HG03196 (cell line): ENCODE data around the gene IGF1R.

Source experiments
- ATAC-seq: cut with Tn5 transposase; IDR thresholded peaks from one replicate; pipeline ENCODE4 v1.9.1; 2021; ENCODE audit not compliant: unreplicated experiment

Gene IGF1R

DNA sequence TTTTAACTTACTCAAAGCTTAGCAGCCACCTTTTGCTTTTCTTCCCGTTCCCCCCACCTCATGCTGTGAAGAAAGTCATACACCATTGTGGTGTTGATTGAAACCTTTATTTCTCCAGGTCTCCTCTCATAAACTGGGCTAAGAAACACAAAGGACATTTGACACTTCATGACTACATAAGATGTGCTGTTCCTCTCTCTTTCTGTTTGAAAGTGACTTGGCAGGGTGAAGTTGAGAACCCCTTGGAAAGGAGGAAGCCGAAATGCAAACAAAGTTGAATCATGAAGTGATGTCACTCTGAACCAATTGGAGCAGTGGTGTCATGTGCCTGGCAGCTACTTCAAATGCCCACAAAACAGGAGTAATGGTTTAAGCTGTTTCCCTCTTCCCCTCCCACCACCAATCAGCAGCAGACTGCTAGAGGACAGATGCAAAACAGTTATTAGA is 174.7 kb downstream of the IGF1R start:
- ATAC-seq: no peak

DNA sequence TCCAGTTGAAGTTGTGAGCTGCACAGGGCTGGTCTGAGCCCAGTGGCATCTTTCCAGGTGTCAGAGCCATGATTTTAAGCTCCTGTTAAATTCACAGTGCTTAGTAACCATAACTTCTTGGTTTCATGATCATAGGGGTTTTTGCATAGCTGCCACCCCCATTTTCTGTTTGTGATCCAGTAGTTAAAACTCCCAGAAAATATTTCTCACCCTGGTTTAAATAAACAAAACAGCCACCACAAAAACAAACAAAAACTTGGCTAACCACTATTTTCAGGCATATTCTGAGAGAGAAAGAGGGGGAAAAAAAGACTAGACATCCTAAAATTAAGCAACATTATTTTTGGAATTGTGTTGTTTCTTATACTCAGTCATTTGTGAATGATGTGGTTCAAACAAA is 175.3 kb downstream of the IGF1R start:
- no peak for ATAC-seq

DNA sequence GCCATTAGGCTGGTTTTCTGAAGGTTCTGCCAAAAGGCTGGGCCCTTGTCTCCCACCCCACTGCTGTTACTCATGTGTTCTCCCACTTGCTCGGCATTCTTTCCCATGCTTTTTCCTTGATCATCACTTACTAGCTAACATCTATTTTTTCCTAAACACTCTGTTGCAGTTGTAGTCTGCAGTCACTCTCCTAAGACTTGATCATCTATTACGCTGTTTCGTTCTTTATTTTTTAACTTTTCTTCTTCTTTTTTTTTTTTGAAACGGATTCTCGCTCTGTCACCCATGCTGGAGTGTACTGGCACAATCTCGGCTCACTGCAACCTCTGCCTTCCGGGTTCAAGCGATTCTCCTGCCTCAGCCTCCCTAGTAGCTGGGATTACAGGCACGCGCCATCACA is 176.3 kb downstream of the IGF1R start:
- ATAC-seq: no peak

DNA sequence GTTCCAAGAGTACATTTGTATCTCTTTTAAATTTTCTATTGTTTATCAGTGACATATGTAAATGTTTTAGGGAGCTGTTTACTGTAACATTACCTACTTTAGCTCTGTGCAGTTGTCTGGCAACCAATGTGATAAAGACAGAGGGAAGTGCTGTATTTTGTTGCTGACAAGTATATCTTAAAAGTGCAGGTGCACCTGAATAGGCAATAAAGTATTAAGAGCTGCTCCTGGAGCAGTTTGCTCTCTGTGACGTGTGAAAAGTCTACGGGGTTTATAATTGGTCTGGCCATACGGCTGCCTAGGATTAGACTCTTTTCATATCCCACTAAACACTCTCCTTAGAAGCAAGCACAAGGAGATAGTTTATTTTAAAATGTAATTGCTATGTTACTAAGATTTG is 178.3 kb downstream of the IGF1R start:
- ATAC-seq: no peak

DNA sequence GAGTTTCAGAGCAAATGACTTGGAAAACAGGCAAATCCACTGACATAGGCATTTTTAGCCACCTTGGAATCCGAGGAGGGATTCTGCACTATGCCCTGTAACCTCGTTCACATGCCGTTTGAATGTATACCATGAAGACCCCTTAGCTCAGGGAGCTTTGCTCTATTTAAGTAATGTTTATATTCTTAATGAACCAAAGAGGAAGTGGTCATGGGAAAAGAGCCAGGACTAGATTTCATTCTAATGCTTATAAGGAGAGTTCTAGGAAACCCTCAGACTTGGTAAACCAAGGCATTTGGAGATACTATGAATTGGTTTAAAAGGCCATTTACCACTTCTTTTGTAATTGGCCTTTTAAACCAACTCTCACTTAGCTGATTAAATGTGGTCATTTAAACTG is 178.9 kb downstream of the IGF1R start:
- ATAC-seq: no peak

DNA sequence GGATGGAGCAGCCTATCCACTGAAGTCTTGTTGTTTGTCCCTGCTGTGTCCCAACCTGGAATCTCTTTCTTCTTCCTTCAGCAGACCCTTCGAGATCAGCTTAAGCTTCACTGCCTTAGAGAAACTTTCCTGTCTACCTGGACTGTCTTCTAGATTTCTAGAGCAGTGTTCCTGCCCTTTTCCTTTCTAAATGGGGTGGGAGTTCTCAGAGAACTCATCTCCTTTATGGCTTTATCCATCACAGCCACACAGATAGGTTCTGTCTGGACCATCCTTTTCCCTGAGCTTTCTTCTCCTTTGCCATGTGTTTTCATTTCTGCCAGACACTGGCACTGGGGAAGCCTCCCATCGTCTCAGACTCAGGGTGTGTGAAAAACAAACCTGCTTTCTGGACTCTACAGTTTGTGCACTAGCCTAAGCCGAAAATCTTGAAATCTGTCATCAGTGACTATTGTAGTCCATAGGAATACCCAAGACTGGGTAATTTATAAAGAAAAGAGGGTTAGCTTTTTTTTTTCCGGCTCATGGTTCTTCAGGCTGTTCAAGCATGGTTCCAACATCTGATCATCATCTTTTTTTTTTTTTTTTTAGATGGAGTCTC is 181.8 kb downstream of the IGF1R start:
- ATAC-seq: no peak

DNA sequence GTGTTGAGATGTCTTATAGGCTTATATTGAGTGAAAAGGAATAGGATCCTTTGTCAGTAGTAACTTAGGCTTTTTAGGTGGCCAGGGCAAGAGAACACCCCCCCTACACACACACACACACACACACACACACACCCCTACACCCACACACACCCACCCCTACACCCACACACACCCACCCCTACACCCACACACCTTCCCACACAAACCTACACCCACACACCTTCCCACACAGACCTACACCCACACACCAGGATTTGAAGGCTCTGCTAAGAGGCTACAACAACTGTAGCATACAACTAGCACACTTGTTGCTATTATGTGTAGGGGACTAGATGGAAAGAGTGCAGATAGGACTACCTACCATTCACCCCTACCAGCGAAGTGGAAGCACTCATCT is 186.6 kb downstream of the IGF1R start:
- no peak for ATAC-seq

DNA sequence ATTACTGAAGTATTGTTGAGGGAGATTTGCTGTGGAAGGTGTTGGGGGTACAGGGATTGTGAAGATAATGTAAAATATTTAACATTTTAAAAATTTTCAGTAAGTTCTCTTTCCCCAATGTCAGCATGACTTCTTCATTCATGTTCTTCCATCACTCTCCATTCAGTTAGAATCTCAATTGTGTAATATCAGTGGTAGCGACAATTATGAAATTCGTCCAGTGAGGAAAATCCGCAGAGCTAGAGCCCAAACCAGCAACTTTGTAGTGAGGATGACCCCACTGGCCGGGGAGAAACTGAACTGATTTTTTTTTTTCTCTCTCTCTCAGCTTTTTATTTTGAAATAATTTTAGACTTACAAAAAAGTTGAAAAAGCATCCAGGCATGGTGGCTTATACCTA is 187.5 kb downstream of the IGF1R start:
- ATAC-seq: no peak

DNA sequence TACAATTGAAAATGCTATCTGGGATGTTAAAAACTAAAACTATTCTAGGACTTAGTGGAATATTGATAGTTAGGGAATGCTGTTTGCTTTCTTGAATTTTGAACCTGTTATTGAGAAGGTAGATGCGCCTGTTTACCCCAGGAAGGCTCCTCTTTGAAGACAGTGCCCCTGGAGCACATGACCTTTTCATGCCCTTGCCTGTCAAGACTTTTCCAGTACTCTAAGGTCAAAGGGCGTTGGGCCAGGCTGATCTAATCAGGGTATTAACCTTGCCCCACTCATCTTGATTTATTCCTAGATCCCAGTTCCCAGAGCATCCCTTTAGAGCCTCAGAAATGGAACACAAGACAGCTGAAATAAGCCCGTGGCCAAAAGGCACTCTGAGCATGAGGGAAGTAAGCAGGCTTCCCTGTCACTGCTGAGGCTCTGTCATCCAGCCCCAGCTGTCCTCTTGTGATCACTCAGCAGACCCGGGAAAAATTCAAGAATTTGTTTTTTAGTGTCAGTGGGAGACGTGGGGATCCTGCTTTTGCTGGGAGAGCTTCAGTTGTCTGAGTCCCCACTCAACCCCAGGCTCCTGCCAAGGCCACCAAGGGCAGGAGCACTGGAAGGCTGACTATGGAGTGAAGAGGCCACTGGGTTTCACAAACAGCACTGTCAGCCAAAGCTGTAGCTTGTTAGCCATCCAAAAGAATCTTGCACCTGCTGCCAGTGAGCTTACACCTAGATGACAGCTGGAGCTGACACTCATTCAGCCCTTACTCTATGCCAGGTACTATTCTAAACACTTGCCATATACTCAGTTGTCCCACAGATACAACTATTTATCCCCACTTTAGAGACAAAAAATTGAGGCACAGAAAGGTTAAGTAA is 190.3 kb downstream of the IGF1R start:
- ATAC-seq: no peak

DNA sequence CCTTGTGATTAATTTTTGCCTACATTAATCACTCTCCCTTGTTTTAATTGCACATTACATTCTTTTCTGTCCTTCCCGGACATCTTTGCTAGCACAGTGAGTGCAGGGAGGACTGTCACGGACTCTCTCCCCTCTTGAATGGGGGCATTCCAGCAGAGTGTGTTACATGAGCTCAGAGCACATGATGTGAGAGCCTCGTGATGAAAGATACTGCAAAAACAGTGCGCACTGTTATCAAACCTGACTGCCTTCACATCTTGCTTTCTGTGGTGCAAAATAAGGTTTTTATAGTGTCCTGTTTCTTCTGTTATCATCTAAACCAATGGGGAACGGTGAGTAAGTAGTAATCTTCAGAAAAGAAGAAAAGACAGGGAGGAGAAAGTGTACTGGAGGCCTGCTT is 191.7 kb downstream of the IGF1R start:
- no peak for ATAC-seq

DNA sequence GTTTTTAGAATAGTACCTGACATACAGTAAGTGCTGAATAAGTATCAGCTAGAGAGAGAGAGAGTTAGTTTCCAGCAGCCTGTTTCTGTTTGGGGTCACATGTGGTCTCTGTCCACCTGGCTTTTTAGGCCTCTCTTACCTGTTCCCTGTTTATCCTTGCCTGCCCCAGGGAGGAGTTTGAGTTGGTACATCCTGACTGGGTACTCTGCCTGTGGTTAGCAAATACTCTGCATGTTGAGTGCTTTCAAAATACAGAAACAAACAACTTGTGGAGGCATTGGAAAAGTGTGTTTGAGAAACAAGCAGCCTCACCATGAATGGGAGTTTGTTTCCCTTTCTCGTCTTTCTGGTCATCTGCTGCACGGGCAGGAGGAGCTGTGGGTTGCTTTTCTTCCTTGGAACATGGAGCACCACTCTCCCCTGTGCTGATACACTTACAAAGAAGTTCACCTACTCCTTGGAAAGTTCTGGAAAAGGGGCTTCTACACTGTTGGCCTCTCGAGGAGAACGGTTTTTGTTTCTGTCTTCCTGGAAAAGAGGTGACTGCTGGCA is 193.2 kb downstream of the IGF1R start:
- no peak for ATAC-seq

DNA sequence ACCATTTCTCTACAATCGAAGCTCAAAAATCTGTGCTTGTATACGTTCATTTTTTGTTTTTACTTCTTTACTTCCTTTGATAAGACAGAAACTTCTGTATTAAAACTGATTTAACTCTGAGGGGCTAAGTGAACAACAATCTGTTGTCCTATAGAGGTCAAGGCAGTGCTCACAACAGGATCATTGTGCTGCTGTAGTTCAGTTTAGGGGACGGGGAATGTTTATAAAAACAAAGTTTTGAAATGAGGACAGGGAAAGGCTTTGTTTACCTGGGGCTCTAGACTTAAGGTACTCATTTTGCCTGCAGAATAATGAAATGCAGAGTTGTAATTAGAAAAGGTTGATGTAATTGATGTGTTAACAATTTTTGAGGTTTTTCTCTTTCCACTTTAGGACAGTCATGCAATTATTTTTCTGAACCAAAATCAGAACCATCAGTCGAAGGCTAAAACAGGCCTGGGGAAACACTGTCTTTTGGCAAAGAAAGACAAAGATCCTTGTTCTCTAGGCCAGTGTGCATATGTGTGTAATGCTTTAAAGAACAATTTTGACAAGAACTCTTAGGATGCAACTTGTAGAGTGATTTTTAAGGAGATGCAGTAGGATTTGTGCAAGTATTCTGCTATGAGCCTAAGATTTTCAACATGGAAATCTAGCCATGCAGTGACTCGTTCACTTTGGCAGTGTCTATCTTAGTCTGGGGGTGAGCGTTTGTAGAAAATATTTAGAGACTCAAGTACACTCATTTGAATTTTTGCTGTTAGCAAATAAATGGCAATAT is 194.0 kb downstream of the IGF1R start:
- ATAC-seq: no peak

DNA sequence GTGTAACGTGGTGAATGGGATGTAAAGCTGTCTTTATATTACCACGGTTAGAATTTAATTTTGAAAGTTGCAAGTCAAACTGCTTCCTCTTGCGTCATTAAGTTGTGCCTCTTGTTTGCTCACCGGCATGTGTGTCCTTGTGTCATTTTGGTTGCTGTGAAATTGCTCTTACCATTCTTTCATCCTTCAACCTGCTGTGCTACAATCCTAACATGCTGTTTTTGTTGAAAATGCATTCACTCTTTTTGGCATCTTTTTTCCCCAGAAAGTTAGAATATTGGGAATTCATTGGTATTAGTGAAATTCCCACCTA is 194.6 kb downstream of the IGF1R start:
- ATAC-seq: no peak

DNA sequence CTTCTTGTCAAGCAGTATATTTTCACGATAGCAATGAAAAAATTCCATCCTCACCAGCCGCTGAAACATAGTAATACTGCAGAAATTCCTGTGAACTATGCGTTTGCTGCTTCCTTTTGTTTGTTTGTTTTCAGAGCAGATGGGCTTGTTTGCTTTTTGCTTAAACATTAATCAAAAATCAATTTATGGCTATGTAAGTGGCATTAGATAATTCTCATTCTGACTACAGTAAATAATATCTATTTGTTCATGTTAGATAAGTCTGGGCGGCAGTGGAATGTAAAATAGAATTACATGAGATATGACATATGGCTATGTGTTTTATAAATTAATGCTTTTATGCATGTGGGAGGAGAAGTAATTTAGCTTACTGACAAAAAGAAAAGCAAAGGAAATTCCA is 195.5 kb downstream of the IGF1R start:
- no peak for ATAC-seq

DNA sequence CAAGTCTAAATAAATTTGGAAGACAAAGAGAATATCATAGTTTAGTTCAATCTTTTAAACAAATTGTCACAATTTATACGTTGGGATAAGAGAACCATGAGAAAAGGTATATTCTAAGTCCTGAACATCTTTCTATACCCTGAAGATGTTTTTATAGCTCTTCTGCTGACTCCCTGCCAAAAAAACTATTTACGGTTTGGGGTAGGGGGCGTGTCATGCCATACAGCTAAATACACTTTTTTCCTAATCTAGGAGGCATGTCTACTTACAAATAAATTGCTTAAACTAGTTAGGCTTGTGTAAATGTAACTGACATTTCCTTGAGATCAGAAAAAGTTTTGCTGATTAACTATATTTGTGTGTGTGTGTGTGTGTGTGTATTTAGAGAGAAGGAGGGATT is 195.9 kb downstream of the IGF1R start:
- no peak for ATAC-seq

DNA sequence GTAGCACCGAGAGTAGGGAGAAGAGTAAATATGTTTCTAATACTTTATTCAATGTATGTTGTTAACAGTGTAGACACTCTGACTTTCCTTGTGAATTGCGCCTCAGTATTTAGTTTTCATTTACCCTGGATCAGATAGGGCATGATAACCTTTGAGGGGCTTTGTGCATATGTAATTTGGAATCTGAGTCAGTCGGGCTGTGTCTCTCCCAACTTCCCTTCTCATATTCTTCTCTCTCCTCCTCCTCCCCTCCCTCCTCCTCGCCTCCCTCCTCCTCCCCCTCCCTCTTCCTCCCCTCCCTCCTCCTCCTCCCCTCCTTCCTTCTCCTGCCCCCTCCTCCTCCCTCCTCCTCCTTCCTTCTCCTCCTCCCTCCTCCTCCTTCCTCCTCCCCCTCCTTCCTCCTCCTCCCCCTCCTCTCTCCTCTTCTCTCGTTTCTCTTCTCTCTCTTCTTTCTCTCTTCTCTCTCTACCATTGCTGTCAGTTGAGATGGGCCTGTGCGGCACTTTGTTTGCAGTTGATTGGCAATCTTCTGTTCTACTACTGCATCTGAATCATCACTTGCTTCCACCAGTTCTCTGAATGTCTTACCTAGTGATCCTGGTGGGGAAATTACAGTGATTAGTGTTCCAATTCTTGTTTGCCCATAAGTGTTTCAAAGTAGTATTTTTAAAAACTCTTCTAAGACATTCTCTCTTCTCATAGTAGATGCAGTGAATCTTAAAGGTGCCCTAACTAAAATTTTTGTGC is 197.0 kb downstream of the IGF1R start:
- no peak for ATAC-seq

DNA sequence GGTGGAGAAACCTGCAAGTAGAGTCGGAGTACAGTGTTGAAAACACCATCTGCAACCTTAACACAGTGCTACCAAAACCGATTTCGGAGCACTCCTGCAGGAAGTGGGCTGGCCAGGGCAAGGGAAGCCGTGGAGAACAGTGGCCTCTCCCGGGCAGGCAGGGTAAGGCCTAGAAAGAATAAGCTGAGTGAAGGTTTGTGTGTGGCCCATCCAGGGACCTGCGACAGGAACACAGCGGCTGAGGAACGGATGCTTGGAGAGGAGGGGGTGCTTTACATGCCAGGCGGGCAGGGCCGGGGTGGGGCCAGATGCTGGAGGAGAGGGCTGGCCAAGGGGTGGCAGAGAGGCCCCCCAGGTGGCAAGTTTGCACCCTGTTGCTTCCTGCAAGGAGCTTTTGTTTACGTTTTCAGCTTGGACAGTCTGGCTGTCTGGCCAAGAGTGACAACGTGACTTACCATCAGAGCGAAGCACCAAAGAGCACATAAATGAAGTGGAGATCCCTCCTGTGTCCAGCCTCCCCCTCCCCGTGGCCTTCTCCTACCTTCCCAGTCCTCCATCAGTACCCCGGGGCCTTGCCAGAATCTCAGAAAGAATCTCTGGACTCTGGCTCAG is 202.7 kb downstream of the IGF1R start:
- peak; percentile 43 for ATAC-seq

DNA sequence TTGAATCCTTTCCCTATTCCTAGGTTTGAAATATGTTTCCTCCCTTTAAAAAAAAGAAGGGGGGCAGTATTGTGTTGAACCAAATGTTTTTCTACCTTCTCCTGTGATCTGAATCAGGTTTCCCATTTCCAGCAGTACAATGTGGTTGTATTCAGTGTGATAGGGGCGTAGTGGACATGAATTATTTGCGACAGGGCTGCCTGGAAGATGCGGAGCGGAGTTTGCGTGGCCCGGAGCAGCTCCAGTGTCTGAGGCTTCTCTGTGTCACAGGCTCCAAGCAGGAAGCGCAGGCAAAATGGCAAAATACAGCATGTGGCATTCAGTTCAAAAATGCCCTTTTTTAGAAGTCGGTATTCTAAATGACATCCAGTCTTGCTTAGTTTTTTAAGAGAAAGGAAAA is 204.8 kb downstream of the IGF1R start:
- ATAC-seq: no peak

DNA sequence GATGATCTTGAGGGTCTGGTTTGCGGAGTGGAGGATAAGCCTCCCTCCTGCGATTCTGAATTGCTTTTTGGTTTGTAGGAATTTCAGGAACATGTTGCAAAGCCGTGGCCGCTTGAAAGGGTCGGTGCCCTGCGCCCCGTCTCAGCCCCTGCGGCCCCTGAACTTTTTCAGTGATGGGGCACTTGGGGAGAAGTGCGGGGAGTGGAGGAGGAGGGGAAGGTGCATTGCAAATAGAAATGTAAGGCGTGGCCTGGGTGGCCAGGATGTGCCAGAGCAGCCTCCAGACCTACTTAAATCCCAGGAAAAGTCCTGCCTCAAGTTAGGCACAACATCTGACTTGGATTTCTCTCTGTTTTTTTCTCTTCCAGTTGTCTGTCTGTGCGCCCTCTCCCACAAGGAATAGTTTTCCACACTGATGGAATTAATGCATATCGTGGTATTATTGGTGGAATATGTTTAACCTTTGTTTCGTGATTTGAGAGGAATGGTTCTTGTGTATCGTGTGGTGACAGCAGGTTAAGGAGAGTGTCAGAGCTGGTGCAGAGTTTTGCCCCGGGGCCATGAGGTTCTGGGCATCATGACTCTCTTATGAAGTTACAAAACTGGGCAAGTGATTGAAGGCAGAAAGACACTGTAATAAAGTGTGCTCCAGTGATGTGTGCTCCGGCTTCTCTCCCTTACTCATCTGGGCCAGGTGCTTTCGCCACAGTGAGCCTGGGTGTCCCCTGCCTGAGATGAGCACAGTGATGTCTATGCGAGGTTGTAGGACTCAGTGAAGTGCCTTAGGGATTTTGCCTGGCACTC is 205.5 kb downstream of the IGF1R start:
- no peak for ATAC-seq

DNA sequence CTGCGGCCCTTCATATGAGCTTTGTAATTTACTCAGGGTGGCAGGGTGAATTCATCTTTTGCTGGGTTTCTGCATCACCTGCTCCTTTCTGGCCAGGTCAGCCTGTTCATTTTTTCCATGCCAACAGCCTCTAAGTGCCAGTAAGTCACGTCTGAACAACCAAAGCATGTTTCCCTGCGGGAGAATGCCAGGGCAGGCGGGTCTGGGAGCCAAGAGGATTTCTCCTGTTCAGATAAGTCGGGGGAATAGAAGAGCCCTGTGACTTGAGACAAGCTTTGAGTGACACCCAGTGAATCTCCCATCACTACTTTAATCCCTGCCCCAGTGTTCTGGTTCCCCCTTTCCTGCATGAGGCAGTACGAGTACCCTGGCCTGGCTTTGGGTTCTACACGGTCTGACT is 206.2 kb downstream of the IGF1R start:
- no peak for ATAC-seq
